Measurements from ENCODE around the gene SMYD5.

DNA sequence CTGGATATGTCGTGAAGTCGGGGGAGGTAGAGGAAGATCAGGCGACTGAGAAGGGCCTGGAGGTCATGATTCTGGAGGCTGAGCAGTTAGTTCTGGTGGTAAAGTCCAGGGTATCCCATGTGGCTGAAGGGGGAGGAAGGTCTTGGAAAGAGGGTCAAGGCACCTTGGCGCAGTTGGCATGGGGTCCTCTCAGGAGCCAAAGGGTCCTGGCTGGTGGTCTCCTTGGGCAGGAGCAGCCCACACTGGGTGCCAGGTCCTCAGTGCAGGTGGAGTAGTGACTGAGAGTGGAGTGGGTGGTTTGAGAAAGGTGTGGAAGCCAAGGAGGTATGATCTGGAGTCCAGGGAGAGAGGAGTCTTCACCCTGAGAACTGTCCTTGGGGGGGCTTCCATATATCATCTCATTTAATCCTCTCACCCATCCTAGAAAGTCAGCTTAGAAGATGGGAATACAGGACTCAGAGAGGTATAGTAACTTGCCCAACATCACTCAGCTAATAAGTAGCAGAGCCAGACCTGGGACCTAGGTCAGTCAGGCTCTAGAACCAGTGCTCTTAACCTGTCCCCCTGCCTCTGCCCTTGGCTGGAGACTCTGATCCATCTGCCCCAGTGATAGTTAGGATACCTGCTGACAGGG, 45.8 kb downstream of the SMYD5 start:
- TF ChIP-seq EZH2phosphoT487 (IDR thresholded peaks at IDR 0.05; ENCODE audit: insufficient read depth, low read depth) (no peak), EZH2 (IDR thresholded peaks at IDR 0.05; ENCODE audit: insufficient read depth, poor library complexity, severe bottlenecking) (no peak)
